PFSK-1 (cell line): ENCODE results near the gene LINC01488.

Experiments
- POLR2AphosphoS5 ChIP-seq: IDR thresholded peaks from 2 replicates; pipeline ENCODE4 v1.6.1; 2012; ENCODE audit warnings: low read depth, mild to moderate bottlenecking, control low read depth, low read length, moderate library complexity
- SIN3A ChIP-seq: IDR thresholded peaks from 2 replicates; pipeline ENCODE4 v1.6.1; 2012; ENCODE audit warnings: mild to moderate bottlenecking, low read length, moderate library complexity, borderline replicate concordance; ENCODE audit not compliant: insufficient read depth
- TAF1 ChIP-seq: IDR thresholded peaks from 2 replicates; pipeline ENCODE4 v1.6.1; 2012; ENCODE audit warnings: low read length, control low read depth, borderline replicate concordance; ENCODE audit not compliant: insufficient read depth
- TF ChIP-seq, protein P1 (sequence below), 2 experiments: IDR thresholded peaks; 2 replicates each; pipeline versions ENCODE4 v1.6.1 to v1.8.0; 2011 to 2012; ENCODE audit warnings: low read depth in 2 of 2, low read length in 2 of 2, control low read depth in 1 of 2, inconsistent platforms in 1 of 2, mild to moderate bottlenecking in 1 of 2, moderate library complexity in 1 of 2; ENCODE audit not compliant: insufficient read depth in 1 of 2

GRCh38 chr11:69460540-69461257, 20.8 kb upstream of the LINC01488 start:
- TF ChIP-seq TAF1 (no peak), POLR2AphosphoS5 (no peak), SIN3A (no peak)
- TF ChIP-seq, protein P1, sequence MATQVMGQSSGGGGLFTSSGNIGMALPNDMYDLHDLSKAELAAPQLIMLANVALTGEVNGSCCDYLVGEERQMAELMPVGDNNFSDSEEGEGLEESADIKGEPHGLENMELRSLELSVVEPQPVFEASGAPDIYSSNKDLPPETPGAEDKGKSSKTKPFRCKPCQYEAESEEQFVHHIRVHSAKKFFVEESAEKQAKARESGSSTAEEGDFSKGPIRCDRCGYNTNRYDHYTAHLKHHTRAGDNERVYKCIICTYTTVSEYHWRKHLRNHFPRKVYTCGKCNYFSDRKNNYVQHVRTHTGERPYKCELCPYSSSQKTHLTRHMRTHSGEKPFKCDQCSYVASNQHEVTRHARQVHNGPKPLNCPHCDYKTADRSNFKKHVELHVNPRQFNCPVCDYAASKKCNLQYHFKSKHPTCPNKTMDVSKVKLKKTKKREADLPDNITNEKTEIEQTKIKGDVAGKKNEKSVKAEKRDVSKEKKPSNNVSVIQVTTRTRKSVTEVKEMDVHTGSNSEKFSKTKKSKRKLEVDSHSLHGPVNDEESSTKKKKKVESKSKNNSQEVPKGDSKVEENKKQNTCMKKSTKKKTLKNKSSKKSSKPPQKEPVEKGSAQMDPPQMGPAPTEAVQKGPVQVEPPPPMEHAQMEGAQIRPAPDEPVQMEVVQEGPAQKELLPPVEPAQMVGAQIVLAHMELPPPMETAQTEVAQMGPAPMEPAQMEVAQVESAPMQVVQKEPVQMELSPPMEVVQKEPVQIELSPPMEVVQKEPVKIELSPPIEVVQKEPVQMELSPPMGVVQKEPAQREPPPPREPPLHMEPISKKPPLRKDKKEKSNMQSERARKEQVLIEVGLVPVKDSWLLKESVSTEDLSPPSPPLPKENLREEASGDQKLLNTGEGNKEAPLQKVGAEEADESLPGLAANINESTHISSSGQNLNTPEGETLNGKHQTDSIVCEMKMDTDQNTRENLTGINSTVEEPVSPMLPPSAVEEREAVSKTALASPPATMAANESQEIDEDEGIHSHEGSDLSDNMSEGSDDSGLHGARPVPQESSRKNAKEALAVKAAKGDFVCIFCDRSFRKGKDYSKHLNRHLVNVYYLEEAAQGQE (IDR thresholded peaks at IDR 0.05; ENCODE audit: insufficient read depth in 1 of 2, low read depth in 2 of 2, low read length in 2 of 2), result no peak
